ENCODE measurements around the gene SEPTIN10.
"Not testable (repeated sequence)": the region's sequence is repeated elsewhere in the genome, so short reads cannot be mapped to it uniquely, and the experiment has no call there.

Gene SEPTIN10

DNA sequence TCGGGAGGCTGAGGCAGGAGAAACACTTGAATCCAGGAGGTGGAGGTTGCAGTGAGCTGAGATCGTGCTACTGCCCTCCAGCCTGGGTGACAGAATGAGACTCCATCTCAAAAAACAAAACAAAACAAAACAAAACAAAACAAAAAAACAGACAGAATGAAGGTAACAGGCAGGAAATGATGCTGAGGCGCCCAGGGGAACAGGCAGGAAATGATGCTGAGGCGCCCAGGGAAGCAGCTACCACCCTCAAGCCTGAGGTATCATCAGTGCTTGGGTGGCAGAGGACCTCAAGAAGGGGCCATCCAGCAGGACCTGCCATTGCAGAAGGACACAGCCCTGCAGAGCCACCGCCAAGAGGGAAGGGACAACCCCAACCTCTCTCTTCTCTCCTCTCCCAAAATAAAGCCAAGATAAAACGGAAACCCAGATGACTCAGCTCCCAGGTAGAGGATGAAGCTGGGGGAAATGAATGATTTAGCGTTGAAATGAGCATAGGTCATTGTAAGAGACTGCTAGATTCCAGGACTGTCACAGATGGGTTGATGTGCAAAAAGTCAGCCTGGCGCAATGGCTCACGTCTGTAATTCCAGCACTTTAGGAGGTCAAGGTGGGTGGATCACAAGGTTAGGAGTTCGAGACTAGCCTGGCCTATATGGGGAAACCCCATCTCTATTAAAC lies 19.7 kb upstream of the SEPTIN10 start:
- peak in 1 of 5 experiments; percentile 65 for DNase-seq

DNA sequence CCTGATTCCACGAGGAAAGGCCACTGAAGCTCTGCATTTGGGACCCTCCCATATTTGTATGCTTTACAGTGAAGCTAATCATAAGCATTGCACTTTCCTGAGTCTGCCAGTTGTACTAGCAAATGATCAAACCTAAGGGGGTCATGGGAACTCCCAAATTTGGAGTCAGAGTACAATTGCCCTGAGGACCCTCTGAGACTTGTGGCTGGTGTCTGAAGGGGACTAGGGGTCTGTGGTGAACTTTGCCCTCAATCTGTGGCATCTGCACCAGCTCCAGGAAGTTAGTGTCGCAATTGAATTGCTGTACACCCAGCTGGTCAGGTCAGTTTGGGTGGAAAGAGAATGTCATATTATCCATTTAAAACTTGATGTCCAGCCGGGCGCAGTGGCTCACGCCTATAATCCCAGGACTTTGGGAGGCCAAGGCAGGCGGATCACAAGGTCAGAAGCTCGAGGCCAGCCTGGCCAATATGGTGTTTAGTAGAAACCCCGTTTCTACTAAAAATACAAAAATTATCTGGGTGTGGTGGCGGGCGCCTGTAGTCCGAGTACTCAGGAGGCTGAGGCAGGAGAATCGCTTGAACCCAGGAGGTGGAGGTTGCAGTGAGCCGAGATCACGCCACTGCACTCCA lies 18.5 kb upstream of the SEPTIN10 start:
- DNase-seq, result no peak

- no peak for DNase-seq
Measured at GRCh38 chr2:109631741-109632140, 18.0 kb upstream of the SEPTIN10 start.

- no peak for DNase-seq
Measured at GRCh38 chr2:109630441-109631430, 17.0 kb upstream of the SEPTIN10 start.

DNA sequence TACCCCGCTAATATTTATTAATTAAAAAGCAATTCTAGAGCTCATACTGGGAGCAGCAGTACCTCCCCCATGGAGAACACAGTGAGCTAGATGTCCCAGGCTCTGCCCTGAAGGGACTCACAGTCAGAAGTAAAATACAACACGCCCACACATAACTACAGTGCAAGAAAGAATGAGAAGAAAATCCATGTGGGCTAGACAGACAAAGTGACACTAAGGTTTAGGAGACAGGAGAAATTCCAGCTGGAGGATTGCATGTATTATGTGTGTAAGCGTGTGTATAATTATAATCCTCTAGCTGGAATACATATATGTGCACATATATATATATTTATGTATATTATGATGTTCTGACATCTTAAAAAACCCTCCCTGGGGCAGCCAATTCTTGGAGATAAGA lies 16.1 kb upstream of the SEPTIN10 start:
- no peak for DNase-seq

- DNase-seq, result not testable (repeated sequence)
Measured at GRCh38 chr2:109628321-109628720, 14.6 kb upstream of the SEPTIN10 start.

- DNase-seq, result peak in 1 of 5 experiments; percentile 52
Measured at GRCh38 chr2:109624339-109624738, 10.6 kb upstream of the SEPTIN10 start.

- DNase-seq, result no peak
Measured at GRCh38 chr2:109623923-109624322, 10.2 kb upstream of the SEPTIN10 start.

DNA sequence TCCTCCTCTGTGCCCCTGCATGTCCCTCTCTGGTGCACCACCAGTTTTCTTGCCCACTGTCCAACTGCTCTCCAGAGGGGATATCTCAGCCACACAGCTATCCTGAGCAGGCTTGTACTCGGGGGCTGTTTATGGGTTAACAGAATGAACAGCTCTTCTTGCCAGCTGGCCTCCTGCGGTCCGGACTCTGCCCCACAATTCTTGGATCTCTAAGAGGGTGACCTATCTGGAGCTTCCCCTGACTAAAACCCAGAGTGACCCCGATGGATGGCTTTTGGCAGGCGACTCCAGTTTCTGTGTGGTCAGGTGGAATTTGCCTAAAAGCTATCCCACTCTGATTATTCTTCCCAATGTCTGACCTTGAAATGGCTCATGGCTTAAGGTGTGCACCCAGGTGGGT lies 9.5 kb upstream of the SEPTIN10 start:
- DNase-seq, result no peak

GRCh38 chr2:109619032-109619615 lies 5.4 kb upstream of the SEPTIN10 start:
- no peak for DNase-seq

DNA sequence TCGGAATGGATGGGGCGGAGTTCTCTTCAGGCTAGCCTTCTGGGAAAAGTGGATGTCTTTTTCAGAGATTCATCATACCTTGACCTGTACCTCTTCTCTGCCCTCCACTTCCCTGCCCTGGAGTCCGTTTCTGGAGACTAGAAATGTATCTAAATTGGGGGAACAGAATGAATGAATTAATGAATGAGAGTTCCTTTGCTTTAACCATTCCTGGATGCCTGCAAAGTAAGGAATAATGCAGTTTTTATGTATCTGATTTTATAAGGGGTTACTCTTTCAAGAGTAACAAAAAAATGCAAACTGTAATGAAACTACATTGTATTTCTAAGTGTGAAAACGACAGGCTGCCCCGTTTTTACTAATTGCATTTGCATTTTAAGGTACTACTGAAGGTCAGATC lies 2.4 kb upstream of the SEPTIN10 start:
- no peak for DNase-seq

DNA sequence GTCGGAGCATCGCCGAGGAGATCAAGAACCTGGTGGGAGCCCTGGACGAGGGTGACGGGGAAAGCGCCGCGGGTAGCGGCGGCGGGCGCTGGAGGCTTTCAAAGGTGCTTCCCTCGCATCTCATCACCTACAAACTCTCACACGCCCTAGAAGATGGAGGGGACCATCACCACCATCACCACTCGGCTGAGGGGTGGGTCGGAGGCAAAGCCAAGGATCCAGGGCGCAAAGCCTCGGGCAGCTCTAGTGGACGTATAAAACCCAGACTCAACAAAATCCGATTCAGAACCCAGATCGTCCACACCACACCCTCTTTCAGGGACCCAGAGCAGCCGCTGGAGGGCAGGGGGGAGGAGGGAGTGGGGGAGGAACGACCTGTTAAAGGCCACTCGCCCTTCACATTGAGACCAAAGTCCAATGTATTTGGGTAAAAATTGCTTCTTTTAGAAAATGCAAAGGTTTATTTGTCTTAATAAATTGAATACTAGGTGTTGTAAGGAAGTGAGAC lies 1.9 kb upstream of the SEPTIN10 start:
- no peak for DNase-seq

- peak in 1 of 5 experiments; percentile 23 for DNase-seq
Measured at GRCh38 chr2:109614715-109615636, 1.2 kb upstream of the SEPTIN10 start.

GRCh38 chr2:109613081-109613921 lies 465 bp downstream of the SEPTIN10 start:
- DNase-seq, result peak in 1 of 5 experiments; percentile 36

- peak in 1 of 5 experiments; percentile 43 for DNase-seq
Measured at GRCh38 chr2:109611467-109612095, 2.2 kb downstream of the SEPTIN10 start.

GRCh38 chr2:109609352-109610024 lies 4.3 kb downstream of the SEPTIN10 start:
- DNase-seq, result peak in 1 of 5 experiments; percentile 23

DNA sequence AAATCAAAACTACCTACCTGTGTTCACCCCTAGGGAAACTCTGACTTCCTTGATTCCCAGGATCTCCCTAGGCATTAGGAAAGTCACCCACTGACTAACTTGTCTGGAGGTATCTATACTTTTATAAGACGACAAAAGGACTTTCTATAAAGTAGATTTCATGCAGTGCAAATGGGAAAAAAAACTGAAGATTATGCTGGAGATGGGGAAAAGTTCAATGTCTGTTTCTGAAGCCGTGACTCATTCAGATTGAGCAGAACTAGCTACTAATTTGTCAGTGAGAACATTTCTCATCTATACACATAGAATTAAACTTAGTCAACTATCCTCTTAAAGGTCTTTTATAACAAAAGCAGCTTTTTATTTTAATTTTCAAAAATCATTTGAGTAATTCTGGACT lies 6.0 kb downstream of the SEPTIN10 start:
- no peak for DNase-seq

DNA sequence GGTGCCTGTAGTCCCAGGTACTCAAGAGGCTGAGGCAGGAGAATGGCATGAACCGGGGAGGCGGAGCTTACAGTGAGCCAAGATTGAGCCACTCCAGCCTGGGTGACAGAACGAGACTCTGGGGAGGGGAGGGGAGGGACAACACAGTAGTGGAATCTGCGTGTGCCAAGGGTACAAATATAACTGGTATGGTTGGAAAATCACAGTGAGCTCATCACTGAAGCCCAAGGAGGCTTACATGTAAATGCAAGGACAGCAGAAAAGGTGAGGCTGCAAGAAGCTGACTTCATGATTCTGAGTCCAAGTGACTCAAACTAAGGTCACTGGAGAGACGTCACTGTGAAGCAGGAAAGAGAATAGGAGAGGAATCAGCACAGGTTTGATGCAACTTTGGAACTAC lies 9.2 kb downstream of the SEPTIN10 start:
- no peak for DNase-seq

DNA sequence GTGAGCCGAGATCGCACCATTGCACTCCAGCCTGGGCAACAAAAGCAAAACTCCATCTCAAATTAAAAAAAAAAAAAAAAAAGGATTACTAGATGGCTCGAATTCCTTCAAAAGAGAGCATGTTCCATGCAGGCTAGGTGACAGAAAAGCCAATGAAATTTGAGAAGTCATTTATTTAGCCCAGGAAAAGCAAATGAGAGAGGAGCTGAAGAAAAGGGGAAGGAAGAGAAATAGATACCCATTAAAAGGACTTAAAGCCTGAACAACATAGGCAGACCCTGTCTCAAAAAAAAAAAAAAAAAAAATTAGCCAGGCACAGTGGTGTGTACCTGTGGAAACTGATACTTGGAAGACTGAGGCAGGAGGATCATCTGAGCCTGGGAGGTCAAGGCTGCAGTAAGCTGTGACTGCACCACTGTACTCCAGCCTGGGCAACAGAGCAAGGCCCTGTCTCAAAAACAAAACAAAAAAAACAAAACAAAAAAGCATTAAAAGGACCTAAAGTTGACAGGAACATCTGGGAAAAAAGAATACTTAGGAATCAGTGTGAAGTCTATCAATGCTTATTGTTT lies 11.1 kb downstream of the SEPTIN10 start:
- DNase-seq, result no peak
